Glutamatergic neuron (in vitro differentiated cells): ENCODE data around the gene CUL2. TPM values are rescaled to one million over a fixed set of nuclear protein-coding genes. Genes with fewer than 3 reads are reported as not detected.
"Not testable (repeated sequence)": the region's sequence is repeated elsewhere in the genome, so short reads cannot be mapped to it uniquely, and the experiment has no call there.

ENCODE experiments used
- DNase-seq: peaks from one replicate; pipeline ENCODE4 v3.0.0; 2022
- H3K27ac Mint-ChIP-seq: one replicate; pipeline ENCODE4 v1.8.0; 2020; ENCODE audit warnings: mild to moderate bottlenecking, mixed read lengths, inconsistent platforms; ENCODE audit not compliant: unreplicated experiment
- H3K27me3 Mint-ChIP-seq: one replicate; pipeline ENCODE4 v1.8.0; 2020; ENCODE audit warnings: mild to moderate bottlenecking, moderate library complexity, mixed read lengths, inconsistent platforms; ENCODE audit not compliant: unreplicated experiment
- H3K36me3 Mint-ChIP-seq: one replicate; pipeline ENCODE4 v1.8.0; 2020; ENCODE audit warnings: mild to moderate bottlenecking, mixed read lengths, inconsistent platforms; ENCODE audit not compliant: unreplicated experiment
- H3K4me1 Mint-ChIP-seq: one replicate; pipeline ENCODE4 v1.8.0; 2020; ENCODE audit warnings: mild to moderate bottlenecking, low read depth, mixed read lengths, inconsistent platforms; ENCODE audit not compliant: unreplicated experiment
- H3K4me3 Mint-ChIP-seq: one replicate; pipeline ENCODE4 v1.8.0; 2020; ENCODE audit warnings: mild to moderate bottlenecking, mixed read lengths, inconsistent platforms; ENCODE audit not compliant: unreplicated experiment
- H3K9me3 Mint-ChIP-seq: one replicate; pipeline ENCODE4 v1.8.0; 2020; ENCODE audit warnings: mild to moderate bottlenecking, moderate library complexity, mixed read lengths, inconsistent platforms; ENCODE audit not compliant: unreplicated experiment
- total RNA-seq: library from RNA; stranded (reverse); fragmentation: NEBNext Ultra II Directional; extraction: Animal tissue kit (Norgen Biotek cat#: 25700); gene quantifications from one replicate; pipeline ENCODE4 v1.2.1, GENCODE V29; 2021; ENCODE audit not compliant: unreplicated experiment
- TF ChIP-seq, protein P1 (sequence below): fragments of 200-600 bp; sonication (generic); IDR thresholded peaks from one replicate; pipeline ENCODE4 v1.5.0; 2021; ENCODE audit not compliant: partially characterized antibody, unreplicated experiment

The CUL2 gene
- total RNA-seq, 1 donor from 2014 or later = 45.5 TPM

- H3K4me3 Mint-ChIP-seq = no peak overlapping the region
- no peaks in the 10 kb centered on the region for H3K36me3 Mint-ChIP-seq
- H3K27ac Mint-ChIP-seq = no peak overlapping the region
- no peaks in the 10 kb centered on the region for H3K9me3 Mint-ChIP-seq
- DNase-seq = no peak
- TF ChIP-seq, protein P1, sequence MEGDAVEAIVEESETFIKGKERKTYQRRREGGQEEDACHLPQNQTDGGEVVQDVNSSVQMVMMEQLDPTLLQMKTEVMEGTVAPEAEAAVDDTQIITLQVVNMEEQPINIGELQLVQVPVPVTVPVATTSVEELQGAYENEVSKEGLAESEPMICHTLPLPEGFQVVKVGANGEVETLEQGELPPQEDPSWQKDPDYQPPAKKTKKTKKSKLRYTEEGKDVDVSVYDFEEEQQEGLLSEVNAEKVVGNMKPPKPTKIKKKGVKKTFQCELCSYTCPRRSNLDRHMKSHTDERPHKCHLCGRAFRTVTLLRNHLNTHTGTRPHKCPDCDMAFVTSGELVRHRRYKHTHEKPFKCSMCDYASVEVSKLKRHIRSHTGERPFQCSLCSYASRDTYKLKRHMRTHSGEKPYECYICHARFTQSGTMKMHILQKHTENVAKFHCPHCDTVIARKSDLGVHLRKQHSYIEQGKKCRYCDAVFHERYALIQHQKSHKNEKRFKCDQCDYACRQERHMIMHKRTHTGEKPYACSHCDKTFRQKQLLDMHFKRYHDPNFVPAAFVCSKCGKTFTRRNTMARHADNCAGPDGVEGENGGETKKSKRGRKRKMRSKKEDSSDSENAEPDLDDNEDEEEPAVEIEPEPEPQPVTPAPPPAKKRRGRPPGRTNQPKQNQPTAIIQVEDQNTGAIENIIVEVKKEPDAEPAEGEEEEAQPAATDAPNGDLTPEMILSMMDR = no peak
- peaks cover 6% of the 10 kb centered on the region for H3K4me1 Mint-ChIP-seq
- no peaks in the 10 kb centered on the region for H3K27me3 Mint-ChIP-seq
Observed at GRCh38 chr10:35056133-35056532, 34.0 kb downstream of the CUL2 start.

- Mint-ChIP-seq H3K9me3 (no peaks in the 10 kb centered on the region), H3K36me3 (no peaks in the 10 kb centered on the region), H3K27ac (no peak overlapping the region), H3K4me3 (no peak overlapping the region), H3K4me1 (peaks cover 6% of the 10 kb centered on the region), H3K27me3 (peaks cover 2% of the 10 kb centered on the region)
- TF ChIP-seq, protein P1 = no peak
- DNase-seq = no peak
Observed at GRCh38 chr10:35050568-35050967, 39.6 kb downstream of the CUL2 start.

- Mint-ChIP-seq H3K9me3 (peaks cover 2% of the 10 kb centered on the region), H3K4me1 (peaks cover 2% of the 10 kb centered on the region), H3K4me3 (no peak overlapping the region), H3K27me3 (peaks cover 2% of the 10 kb centered on the region), H3K27ac (no peak overlapping the region), H3K36me3 (no peaks in the 10 kb centered on the region)
- DNase-seq = no peak
- TF ChIP-seq, protein P1 = no peak
Observed at GRCh38 chr10:35046074-35046473, 44.1 kb downstream of the CUL2 start.

DNA sequence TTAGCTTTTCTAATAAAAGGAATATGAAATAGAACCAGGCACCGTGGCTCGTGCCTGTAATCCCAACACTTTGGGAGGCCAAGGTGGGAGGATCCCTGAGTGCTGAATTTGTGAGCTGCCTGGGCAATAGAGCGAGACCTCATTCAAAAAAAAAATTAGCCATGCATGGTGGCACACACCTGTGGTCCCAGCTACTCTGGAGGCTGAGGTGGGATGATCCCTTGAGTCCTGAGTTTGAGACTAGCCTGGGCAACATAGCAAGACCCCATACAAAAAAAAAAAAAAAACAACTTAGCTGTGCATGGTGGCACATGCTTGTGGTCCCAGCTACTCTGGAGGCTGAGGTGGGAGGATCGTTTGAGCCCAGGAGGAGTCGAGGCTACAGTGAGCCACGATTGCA lies 44.9 kb downstream of the CUL2 start:
- H3K27ac Mint-ChIP-seq, H3K27me3 Mint-ChIP-seq, H3K4me3 Mint-ChIP-seq, H3K36me3 Mint-ChIP-seq, DNase-seq, H3K9me3 Mint-ChIP-seq, H3K4me1 Mint-ChIP-seq: not testable (repeated sequence)

DNA sequence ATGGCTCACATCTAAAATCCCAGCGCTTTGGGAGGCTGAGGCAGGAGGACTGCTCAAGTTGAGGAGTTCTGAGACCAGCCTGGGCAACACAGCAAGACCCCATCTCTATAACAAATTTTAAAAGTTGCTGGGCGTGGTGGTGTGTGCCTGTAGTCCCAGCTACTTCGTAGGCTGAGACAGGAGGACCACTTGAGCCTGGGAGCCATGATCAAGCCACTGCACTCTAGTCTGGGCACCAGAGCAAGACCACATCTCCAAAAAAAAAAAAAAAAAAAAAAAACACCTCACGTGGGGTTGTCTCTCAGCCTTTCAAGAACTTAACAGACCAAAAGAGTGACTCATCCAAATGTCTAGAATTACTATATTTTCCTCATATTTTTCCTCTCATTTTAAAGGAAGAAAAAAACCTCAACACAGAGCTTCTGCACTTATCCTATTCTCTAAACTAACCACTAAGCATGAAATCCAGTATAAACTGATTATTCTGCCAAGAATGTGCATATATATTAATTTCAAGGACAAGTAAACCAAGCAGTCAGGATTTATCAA lies 46.3 kb downstream of the CUL2 start:
- Mint-ChIP-seq H3K27ac (no peak overlapping the region), H3K4me3 (no peak overlapping the region), H3K27me3 (no peaks in the 10 kb centered on the region), H3K4me1 (peaks cover 4% of the 10 kb centered on the region), H3K9me3 (peaks cover 2% of the 10 kb centered on the region), H3K36me3 (no peaks in the 10 kb centered on the region)
- no peak for DNase-seq
- TF ChIP-seq, protein P1 = no peak
